8988T (cell line): Measurements from ENCODE around the gene IER2.
"Not testable (repeated sequence)": the region's sequence is repeated elsewhere in the genome, so short reads cannot be mapped to it uniquely, and the experiment has no call there.

Source experiments
- DNase-seq: peaks from one replicate; pipeline ENCODE4 v3.0.0; 2011

Gene IER2

DNA sequence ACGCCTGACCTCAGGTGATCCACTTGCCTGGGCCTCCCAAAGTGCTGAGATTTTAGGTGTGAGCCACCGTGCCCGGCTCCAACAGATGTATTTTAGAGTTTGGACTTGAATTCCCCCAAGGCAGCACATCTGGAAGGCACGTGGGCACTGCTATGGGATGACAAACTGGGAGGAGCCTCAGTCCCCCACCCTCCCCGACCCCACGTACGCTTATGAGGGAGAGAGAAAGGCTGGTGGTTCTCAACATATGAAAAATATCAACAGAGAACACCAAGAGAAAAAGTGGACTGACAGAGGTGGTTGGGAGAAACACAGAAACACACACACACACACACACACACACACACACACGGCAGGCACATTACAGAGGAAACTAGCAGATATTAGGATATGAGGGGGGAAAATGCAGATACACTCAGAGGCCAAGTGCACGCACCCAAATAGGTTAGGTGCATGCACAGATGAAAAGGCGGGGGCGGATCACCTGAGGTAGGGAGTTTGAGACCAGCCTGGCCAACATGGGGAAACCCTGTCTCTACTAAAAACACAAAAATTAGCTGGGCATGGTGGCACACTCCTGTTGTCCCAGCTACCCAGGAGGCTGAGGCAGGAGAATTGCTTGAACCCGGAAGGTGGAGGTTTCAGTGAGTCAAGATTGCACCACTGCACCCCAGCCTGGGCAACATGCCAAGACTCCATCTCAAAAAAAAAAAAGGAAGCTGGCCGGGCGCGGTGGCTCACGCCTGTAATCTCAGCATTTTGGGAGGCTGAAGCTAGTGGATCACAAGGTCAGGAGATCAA is 3.2 kb upstream of the IER2 start:
- DNase-seq: no peak

DNA sequence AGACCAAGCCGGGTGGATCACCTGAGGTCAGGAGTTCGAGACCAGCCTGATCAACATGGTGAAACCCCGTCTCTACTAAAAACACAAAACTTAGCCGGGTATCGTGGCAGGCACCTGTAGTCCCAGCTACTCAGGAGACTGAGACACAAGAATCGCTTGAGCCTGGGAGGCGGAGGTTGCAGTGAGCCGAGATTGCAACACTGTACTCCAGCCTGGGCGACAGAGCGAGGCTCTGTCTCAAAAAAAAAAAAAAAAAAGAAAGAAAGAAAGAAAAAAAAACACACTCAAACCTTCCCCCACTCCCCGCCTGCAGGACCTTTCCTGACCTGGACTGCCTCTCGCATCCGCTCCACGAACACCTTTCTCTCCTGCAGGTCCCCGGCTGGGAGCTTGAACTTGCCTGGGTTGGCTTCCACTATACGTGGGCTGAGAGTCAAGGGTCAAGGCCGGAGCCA is 1.0 kb upstream of the IER2 start:
- not testable (repeated sequence) for DNase-seq

DNA sequence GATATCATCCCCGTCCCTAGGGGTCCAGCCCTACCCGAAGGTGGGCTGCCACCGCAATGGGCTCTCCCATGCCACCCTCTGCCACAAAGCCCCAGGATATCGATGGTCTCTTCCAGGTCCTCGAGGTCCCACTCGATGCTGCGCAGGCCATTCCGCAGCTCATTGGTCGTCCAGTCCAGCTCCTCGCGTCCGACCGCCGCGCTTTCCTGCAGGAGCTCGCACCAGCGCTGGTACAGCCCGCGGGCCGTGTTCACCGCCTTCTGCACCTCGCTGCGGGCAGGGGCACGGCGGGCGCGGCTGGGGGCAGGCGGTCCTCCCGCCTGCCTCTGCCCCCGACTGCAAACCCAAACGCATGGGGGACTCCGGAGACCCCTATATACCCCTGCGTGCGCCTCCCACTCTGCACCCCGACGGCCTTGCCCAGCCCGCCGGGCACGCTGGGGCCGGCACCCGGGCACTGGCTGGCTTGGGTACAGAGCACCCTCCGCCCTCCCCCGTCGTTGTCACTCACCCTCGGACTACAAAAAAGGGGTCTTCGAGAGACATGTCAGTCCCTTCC is 504 bp upstream of the IER2 start:
- DNase-seq: no peak

DNA sequence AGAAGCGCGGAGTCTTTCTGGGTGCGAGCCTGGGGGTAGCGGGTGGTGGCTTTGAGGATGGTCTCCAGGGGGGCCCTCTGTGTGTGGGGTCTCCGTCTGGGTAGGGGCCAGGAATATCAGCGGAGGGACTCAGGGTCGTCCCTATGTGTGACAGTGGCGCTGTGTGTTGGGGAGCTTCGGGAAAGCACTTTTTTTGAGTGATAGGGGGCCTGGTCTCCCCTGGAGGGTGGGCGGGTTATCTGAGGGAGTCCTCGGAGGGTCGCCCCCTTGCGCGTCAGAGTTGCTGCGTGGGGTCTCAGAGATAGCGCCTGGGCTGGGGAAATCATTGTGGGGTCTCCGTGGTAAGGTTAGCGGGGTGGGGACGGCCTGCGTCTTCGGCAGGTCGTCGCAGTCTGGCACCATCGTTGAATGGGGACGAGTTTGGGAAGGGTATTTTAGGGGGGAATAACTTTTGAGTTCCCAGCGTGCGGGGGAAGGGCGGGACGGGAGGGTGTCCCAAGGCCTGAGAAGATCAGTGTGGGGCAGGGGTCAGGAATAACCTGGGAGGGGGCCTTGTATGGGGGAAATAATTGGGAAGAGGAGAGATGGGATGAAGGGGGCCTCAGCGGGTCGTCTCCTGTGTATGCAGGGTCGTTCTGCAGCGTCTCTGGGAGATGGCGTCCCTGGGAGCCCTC is 857 bp downstream of the IER2 start:
- no peak for DNase-seq

DNA sequence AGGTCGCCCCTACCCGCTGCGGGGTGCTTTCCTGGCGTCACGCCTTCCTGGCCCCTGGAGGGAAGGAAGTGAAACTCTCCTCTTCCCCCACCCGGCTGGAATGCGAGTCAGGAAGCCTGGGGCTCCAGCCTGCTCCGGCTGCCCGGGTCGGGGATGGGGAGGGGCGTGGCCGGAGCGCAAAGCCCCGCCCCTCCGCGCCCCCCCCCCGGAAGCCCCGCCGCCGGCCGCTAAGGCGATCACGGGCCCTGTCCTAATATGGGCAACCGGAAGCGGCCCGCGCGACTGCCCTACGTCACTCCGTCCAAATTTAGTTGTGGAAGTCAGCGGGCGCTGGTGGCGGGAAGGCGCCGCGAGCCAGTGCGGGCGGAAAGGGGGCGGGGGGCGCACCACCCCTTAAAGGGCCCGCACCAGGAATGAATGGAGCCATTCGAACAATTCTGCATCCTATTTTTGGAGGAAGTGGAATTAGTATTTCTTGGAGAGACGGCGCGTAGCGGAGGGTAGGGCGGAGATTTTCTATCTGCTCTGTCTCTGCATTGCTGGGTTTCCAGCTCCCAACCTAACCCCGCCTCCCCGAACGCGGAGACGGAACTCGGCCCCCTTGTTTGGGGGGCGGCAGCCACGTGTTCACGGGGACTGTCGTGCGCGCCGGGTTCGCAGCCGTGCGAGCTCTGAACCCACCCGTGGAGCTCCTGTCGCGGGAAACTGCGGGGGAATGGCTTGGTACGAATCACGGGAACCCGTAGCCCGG is 1.6 kb downstream of the IER2 start:
- peak; percentile 91 for DNase-seq

DNA sequence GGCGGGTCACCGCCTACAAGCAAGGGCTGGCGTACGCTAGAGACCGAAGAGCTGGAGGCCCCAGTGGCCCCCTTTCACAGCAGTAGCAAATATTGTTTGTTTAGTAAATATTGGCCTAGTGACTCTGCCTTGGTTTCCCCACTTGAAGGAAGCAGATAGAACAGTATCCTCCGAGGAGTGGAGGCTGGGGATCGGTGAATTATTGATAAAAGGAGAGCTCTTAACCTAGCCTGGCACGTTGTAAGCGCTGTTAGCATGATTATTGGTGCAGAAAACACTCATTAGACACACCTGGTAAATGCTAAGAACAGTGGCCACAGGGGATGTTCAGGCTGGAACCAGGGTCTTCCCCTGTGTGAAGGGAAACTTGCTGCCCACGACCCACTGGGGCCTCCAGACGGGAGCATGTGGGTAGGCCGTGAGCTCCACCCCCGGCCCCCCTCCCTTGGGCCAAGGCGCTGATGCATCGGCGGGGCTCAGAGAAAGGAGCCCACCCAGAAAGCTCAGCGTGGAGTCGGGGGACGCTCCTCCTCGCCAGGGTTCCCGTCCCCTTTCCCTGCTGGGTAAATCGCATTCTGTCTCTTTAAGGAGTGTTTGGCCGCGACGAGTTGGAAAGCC is 2.3 kb downstream of the IER2 start:
- no peak for DNase-seq

DNA sequence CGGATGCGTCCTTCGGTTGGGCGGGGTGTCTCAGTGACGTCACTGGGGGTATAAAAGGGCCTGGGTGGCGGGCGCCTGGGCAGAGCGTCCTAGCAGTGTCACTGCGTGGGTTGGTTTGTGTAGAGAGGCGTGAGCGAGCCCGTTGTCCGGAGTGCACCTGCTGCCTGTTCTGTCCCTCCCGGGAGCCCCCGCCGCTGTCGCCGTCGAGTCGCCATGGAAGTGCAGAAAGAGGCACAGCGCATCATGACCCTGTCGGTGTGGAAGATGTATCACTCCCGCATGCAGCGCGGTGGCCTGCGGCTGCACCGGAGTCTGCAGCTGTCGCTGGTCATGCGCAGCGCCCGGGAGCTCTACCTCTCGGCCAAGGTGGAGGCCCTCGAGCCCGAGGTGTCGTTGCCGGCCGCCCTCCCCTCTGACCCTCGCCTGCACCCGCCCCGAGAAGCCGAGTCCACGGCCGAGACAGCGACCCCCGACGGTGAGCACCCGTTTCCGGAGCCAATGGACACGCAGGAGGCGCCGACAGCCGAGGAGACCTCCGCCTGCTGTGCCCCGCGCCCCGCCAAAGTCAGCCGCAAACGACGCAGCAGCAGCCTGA is 2.9 kb downstream of the IER2 start:
- peak; percentile 79 for DNase-seq

DNA sequence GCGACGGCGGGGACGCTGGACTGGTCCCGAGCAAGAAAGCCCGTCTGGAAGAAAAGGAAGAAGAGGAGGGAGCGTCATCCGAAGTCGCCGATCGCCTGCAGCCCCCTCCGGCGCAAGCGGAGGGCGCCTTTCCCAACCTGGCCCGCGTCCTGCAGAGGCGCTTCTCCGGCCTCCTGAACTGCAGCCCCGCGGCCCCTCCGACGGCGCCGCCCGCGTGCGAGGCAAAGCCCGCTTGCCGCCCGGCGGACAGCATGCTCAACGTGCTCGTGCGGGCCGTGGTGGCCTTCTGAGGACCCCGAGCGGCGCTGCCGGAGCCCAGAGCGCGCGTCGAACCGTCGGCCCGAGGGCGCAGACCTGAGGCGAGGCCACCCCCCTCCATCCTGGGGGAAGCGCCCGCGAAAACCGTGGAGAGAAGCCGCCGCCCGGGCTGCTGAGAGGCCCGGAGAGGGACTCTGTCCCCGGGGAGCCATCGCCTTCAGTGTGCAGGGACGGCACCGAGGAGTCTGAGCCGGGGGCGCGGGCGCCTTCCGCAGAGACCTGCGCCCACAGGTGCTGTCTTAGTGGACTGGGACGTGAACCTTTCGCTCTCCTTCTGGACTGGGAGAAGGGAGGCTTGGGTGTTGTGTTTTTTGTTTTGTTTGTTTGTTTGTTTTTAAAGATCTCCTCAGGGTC is 3.5 kb downstream of the IER2 start:
- no peak for DNase-seq

DNA sequence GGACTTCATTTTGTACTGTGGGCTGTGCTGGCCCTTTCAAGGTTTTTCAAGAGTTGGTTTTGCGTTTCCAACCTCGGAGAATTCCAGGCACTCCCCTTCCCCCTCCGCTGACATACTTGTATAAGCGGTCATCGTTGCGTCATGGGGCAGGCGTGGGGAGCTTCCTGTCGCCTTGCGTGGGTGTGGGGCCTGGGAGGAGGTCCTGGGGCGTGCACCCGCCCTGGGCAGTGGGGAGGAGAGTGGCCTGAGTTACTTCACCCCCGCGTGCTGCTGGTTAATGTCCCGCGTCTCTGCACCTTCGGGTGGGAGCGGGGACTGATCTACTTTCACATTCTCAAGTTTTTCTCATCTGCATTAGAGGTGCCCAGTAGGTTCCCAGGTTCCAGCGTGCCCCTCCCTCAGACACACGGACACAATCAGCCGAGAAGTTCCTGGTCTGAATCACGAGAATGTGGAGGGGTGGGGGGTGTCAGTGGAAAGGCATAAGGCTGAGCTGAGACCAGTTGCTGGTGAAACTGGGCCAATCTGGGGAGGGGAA is 4.1 kb downstream of the IER2 start:
- no peak for DNase-seq

DNA sequence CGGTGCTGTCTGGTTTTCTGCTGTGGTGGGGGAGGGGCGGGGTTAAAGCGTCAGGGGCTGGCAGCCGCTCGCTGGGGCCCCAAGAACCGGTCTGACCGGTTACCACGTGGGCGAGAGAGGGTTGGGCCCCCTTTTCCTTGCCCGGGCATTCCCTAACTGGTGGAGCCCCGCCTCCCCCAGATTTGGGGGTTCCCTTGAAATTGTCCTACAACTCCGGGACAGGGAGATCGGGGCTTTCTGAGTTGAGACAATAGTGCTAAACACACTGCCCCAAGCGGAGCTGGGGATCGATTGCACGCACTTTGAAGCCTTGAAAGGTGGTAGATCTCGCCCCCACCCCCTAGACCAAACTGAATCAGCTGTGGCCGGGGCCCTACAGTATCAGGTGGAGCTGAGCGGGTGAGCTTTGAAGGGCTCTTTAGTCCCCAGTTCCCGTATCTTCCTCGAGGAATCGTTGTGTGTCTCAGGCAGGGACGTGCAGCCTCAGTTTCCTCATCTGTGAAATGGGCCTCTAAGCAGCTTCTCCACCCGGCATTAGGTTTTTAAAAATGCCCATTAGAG is 4.8 kb downstream of the IER2 start:
- no peak for DNase-seq

DNA sequence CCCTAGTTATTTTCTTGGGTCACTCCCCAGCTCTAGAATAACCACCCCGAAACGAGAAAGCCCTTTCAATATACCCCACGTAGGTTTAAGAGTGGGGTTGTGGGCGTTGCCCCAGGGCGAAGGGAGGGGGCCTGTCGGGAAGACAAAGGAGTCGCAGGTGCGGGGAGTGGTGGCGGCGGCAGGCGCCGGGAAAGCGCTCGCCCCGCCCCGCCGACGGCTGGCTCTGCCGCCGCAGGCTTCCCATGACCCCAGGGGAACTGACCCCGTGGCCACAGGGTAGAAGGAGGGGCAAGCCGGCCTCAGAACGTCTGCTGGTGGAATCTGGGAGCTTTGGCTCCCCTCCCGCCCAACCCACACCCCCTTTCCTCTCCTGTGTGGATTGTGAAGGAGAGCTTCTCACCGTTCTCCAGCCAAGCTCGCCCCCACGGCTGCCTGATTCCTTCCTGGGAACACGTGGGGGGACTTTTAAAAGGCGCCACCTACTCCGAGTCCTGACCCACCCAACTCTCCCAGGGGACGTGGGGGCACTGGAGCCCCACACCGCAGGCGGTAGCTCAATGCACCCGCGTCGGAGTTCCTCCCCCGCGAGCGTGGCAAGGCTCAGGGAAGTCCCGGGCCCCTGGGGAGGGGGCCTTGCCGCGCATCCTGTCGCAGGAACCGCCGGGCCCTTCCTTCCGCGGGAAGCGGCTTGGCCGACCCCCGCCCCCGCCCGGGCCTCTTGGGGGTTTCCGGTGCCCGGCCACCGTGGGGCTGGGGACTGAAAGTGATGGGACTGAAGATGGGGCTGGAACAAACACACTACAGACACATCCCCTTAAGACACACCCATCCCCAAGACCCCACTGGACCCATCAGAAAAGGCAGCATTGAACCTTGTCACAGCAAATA is 5.5 kb downstream of the IER2 start:
- peak; percentile 66 for DNase-seq

DNA sequence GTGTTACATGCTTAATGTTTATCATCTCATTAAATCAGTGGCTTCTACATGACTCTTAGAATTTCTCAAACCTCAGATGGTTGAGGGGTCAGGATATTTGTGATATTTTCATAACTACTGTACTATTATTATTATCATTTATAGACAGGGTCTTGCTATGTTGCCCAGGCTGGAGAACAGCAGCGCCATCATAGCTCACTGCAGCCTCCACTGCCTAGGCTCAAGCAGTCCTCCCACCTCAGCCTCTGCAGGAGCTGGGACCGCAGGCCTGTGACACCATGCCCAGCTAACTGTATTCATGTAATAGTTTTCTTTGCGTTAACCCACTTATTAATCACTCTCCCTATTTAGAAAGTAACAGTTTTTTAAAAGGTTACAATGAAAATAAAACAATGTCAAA is 9.5 kb downstream of the IER2 start:
- DNase-seq: no peak

DNA sequence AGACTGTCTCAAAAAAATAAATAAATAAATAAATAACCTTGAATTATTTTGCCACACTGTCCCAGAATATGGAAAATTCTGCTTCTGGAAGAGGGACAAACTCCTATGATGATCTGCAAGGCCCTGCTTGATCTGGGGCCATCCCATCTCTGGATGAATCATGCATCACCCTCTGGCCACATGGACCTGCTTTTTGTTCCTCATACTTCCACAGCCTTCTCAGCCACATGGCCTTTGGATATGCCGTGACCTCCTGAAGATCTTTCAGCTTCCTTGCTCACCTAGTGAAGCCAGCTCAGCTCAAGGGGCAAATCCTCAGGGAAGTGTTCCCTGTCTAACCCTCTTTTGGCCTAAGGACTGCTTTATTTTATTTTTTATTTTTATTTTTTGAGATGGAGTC is 10.3 kb downstream of the IER2 start:
- DNase-seq: no peak

DNA sequence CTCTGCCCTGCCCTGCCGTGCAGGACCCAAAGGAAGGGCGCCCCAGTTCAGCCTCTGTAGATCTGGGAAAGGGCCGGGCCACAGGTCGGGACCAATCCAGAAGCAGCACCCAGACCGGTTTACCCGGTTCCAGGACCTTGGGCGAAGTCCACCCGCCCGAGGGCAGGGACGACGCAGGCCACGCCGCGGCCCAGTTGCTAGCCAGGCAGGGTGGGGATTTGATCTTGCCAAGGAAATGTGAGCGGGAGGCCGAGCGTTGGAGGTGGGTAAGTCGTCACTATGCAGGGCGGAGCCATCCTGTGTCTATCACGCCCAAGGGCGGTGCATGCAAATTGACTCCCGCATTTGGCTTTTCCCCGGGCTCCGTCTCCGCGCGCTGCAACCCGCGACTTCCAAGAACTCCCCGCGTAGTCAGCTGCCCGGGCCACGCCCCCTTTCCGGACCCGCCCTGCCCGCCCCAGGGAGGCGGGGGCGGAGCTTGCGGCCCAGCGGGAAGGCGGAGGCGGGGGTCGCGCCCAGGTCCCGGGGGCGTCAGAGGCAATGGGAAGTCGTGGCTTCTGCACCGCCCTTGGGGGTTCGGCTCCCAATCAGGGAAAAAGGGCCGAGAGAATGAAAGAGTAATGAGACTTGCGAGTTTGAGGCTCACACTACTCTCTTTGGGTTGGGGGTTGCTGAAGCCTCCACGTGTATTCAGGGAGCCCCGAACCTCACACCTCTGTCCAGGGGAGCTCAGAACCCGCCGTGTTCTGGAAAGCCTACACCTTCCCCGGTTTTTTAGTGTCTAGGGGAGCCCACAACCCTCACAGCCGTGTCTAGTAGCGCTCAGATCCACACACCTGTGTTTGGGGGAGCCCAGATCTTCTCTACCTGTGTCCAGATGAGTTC is 12.8 kb downstream of the IER2 start:
- peak; percentile 43 for DNase-seq

DNA sequence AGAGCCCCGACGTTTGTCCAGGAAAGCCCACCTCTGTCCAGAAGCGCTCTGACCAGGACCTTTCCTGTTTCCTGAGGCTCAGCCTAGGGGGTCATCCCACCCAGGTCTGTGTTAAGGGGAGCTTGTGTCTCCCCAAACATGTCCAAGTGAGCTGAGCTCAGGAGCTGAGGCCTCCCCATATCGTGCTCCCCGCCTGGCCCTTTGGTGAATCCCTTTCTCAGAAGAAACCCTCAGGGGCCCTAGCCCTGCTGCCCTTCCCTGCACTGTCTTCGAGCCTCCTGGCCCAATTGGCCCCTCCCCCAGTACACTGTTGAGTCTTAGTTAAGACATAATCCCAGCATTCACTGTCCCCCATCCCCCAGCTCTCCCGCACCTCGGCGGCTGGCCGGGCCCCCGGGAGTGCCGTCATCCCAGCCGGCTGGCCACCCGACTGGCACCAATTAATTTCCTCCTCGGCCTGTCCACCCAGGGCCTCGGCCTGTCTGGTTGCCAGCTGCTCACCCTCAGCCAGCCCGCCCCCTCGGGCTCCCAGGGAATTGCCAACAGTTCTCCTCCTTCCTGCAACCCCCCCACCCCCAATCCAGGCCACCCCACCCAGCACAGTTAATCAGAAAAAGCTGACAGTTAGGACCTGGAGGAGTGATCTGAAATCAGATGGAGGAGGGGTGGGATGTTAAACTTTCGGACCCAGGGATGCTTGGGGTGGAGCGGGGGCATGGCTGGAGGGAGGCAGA is 13.6 kb downstream of the IER2 start:
- DNase-seq: no peak

DNA sequence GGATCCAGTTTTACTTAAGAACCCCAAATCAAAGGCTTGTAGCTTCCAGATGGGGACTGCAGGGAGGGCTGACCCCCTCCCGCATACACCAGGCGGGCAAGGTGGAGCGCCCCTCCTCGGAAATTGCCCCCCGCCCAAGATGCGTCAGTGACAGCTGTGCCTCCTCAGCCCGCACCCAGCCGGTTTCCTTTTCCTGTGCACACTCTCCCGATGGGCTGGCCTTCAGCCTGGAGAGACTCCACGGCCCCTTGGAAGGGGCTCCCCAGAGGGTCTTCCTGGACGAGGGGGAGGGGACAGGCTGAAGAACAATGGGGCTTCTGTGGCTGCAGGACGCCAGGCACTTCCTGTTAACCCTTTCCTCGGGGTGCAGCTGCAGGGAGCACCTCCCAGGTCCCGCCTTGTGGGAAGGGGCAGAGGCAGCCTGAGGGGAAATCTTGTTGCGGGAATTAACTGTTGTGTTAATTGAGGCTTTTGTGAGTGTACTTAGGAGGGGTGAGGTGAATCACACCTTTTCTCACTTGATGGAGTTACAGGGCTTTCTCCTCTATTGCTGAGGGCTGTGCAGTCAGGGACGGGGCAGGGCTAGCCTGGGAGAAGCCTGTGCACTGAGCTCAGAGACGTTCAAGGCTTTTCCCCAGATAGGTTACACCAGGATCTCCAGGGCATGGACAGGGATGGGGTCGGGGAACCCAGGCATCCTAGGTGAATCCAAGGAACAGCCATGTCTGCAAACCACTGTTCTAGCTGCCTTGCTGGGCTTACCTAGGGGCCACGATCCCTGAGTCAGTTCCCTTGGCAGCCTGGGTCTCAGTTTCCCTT is 14.3 kb downstream of the IER2 start:
- no peak for DNase-seq

DNA sequence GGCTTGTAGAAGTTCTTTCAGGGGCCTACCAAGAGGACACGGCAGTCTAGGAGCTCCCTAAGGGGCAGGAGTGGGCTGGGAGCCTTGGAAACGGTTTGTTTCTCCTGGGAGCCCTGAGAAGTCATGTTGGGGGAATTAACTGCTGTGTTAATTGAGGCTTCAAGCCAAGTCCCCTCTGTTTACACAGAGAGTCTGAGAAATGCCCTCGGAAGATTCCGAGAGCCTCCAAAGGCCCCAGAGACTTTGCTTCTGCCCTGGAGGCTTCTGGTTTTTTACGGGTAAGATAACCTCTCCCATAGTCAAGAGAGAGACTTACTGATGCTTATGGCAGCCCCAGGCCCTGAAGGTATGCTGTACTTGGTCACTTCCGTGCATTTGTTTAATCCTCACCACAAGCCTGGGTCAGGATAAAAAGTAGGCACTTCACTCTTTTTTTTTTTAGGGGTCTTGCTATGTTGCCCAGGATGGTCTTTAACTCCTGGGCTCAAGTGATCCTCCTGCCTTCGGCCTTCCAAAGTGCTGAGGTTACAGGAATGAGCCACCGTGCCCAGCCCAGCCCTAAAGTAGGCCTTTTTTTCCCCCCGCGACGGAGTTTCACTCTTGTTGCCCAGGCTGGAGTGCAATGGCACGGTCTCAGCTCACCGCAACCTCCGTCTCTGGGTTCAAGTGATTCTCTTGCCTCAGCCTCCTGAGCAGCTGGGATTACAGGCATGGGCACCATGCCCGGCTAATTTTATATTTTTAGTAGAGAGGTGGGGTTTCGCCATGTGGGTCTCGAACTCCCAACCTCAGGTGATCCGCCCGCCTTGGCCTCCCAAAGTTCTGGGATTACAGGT is 15.2 kb downstream of the IER2 start:
- DNase-seq: no peak
